H54 (cell line): ENCODE data around the gene PPIE.
"Not testable (repeated sequence)": the region's sequence is repeated elsewhere in the genome, so short reads cannot be mapped to it uniquely, and the experiment has no call there.

Source experiments
- DNase-seq: peaks from one replicate; pipeline ENCODE4 v3.0.0; 2011; ENCODE audit warnings: low spot score, mixed read lengths; ENCODE audit not compliant: insufficient read length
- FAIRE-seq: peaks from 3 replicates; lab custom pipeline; 2011; peaks lifted over from hg19 to GRCh38; lab: Jason Lieb, UNC
- POLR2A ChIP-seq: IDR thresholded peaks from 2 replicates; pipeline ENCODE4 v1.6.1; 2011; ENCODE audit warnings: low read depth, mild to moderate bottlenecking, low read length

The PPIE gene

DNA sequence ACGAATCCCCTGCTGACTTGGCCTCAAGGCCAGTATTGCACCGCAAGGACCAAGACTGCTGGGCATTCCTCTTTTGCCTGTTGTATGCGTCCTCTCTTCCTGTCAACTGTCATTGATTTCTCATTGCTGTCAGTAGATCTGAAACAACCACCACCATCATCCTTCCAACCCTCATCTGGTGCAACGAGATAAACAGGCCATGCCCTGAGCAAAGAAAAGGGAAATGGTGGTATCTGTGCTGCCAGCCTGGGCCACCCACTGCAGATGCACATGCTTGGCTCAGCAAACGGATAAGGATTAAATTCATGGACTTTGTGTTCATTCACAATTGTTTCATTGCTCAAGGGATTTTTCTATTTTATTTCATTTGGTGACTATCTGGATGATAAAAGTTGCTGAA is 18.8 kb downstream of the PPIE start:
- DNase-seq (no peak), FAIRE-seq (no peak)
- no peak for TF ChIP-seq POLR2A

DNA sequence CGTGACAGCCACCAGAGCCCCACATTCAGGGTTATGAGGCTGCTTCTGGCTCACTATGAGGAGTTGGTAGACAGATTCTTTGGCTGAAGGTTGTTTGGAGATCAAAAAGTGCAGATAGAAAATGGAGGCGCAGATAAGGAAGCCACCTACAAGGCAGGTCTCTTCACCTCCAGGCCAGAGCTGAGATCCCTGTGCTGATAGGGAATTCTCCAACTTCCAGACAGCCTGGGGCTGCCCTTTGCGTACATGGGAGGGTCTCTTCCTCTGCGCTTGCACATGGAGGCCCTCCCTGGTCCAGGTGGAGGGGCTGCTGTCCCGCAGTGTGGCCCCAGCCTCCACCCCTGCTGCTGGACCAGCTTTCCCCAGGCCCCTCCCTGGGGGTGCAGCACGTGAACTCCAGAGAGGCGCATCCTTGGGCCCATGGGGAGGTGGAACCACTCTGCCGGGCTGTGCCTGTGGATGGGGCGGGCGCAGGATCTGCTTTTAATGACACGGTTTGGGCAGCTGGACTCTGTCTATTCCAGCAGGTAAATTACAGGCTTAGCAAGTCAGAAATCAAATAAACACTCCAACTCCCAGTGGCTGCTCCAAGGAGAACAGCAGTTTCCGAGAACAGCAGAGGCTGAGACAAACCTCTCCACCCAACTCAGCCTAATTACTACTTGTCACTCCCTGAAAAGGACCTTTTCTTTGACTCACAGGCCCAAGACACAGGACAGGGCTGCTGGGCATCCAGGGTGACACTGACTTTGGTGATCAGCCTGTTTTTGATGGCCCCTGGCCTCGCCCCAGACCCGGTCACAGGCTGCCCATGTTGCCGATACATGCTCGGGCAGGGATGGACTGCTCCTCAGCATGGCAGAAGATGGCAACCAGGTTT is 20.1 kb downstream of the PPIE start:
- TF ChIP-seq POLR2A, result no peak
- no peak for DNase-seq
- no peak for FAIRE-seq

DNA sequence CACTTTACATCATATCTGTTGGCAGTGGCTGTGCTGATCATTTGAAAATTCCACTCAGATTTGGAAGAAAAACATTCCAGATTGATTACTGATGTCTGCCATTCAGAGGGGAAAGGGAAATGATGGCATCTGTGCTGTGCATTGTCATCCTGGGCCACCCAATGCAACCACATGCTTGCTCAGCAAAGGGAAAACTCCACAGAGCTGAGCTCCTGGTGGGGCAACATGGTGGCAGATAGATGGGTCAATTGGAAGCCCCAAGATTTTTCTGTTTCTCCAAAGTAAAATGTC is 20.7 kb downstream of the PPIE start:
- FAIRE-seq (no peak), DNase-seq (no peak)
- no peak for TF ChIP-seq POLR2A

DNA sequence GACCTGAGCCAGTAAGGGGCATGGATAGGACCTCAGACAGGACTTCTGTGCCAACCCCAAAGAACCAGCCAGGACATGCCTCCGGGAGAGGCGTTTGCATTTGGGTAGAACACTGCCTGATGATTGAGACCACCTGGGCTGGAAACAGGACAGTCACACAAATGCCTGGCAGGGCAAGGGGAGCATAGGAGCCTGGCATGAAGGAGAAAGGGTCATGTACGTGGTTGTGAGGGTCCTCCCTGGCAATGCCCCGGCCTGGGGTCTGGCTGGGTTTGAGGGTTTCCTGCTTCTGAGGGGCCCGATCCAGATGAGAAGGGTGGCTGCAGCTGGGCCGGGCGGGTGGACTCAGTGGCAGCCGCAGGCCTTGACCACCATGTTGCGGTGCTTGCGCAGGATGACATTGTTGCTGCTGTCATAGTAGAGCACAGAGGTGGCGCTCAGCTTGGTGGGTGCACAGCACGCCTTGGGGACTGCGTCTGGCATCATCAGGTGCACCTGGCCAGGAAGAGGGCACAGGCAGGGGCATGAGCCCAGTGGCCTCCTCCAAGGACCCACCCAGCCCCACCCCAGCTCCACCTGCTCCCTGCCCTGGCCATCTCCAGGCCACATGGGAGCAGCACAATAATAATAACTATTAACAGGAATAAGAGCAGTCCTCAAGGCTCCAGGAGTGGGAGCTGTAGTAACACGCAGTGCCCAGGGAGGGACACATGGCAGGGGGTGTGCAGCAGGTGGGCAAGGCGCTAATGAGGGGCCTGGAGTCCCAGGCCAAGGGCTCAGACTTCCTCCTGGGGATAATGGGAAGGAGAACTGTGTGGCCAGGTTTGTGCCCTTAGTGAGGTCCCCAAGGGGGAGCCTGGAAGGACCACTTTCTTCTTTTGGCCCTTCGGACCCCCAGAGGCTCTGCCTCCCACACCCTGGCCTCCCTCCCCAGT is 21.7 kb downstream of the PPIE start:
- DNase-seq (no peak), FAIRE-seq (no peak)
- no peak for TF ChIP-seq POLR2A

DNA sequence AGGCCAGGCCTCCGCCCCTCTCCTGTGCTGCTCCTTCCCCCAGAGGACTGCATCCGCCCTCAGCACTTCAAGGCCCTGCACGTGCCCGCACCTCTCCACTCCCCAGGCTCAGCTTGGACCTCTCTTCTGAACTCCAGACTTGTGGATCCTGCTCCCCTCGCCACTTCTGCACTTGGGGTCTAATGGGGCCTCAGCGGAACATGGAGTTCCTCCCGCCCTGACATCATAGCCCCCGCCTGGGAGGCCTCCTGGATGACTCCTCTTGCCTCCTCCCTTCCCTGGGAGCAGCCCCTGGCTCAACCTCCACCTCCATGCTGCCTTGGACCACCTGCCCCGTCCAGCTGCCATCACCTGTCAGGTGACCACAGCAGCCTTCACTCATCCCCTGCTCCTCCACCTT is 22.3 kb downstream of the PPIE start:
- FAIRE-seq, result no peak
- no peak for DNase-seq
- no peak for TF ChIP-seq POLR2A

DNA sequence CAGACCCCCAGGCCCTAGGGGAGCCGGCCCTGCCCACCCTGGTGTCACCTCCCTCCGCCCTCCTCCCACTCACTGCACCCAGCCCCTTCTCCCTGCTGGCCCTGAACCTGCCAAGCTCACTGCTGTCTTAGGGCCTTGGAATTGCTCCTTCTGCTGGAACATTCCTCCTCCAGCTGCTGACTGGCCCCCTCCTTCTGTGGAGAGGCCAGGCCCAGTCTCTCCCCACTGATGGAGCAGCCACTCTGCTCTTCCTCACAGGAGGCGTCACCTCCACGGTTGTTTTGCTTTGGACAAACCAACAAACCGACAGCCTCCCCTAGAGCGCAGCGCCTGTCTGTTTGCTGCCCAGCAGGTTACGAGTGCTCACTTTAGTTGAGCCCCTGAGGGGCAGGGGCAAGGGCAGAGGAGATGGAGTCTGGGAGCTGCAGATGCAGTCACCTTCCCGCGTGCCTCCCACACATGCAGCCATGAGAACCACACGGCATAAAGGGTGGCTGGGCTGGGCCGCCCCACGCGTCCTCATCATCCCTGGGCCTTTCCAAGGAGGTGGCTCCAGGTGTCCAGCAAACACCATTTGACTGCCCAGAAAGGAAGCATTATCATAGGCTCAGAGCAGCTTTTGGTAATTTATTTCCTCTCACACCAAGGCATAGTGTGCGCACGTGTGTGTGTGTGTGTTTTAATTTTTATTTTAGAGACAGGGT is 23.0 kb downstream of the PPIE start:
- no peak for TF ChIP-seq POLR2A
- no peak for FAIRE-seq
- no peak for DNase-seq

DNA sequence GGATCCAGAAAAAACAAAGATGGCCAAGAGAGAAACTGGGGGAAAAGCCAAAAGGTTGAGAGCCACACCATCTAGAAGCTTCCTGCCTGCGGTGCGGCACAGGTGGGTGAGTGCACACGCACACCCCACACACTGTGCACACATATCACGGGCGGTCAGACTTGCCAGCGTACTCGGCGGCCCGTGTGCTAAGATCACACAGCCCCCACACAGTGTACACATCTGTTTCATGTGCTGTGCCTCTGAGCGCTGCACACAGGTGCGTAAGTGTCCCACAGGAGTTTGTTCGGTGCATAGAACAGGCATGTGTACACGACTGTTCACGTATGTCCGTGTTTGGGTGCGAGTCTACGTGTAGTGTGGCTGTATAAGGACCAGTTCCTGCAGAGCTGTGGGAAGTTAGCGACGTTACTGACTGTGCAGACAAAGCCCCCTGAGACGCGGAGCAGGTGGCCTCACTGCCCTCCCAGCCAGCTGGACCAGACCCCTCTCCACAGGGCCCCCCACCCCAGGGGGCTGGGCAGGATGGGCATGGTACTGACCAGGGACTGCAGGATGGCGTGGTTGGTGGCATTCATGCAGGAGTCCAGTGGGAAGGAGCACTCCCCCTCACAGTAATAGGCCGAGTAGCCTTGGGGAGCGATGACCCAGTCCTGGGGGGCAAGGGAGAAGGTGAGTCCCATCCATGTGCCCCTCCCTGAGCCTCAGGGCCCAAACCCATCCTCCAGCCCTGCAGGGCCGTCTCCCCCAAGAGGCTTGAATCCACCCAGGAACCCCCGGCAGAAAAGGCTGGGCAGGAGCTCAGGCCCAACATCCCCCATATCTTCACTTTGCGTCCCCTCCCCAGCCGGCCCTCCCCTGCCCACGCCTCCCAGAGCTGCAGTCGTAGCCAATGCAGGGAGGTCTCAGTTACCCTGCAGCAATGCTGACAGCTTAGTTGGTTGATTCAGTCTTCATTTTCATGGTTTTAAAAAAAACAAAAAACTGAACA is 24.2 kb downstream of the PPIE start:
- FAIRE-seq (no peak), DNase-seq (no peak)
- TF ChIP-seq POLR2A, result no peak

DNA sequence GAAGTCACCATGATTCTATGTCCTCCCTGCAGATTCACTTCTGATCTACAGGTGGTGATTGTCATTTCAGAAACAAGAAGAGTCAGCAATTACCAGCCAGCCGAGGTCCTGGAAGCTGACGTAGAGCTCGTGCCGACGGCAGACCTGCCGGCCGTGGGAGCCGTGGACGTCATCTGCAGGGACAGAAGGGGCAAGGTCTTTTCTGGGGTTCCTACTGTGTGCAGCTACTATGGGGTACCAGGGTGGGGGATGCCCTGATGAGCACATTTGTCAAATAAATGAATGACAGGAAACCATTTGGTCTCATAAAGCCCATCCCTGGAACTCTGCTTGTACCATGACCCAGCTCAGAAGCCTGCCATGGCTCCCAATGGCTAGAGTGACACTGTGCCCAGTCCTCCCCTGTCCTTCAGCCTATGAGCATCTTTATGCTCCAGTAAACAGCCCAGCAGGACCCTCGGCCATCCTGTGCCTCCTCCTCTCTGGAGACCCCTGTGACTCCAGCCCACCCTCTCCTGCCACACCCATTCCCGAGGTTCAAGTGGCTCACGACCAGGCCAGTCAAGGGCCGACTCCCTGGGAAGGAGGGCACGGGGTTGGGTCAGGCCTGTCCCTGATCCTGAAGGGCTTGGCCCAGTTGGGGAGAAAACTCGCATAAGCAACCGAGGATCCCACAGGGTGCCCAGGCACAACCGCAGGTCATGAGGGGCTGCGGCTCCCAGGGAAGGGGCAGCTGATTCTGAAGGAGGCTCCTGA is 25.1 kb downstream of the PPIE start:
- not testable (repeated sequence) for FAIRE-seq, DNase-seq

DNA sequence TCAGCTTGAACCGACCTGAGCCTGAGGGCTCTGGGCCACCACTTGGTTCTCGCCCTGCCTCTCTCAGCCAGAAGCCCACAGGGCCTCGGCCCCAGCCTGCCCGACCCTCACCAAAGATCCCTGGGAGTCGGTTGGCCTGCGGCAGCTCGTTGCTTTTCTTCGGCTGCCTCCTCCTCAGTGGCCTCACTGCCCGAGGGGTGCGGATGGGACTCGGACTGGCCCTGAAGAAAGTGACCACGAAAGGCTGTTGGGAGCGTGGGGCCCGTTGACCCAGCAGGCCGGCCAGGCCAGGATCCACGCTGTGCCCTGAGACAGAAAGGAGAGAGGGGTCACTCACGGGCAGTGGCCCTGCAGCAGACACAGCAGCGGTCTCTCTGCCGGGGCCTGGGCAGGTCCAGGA is 25.8 kb downstream of the PPIE start:
- not testable (repeated sequence) for DNase-seq

DNA sequence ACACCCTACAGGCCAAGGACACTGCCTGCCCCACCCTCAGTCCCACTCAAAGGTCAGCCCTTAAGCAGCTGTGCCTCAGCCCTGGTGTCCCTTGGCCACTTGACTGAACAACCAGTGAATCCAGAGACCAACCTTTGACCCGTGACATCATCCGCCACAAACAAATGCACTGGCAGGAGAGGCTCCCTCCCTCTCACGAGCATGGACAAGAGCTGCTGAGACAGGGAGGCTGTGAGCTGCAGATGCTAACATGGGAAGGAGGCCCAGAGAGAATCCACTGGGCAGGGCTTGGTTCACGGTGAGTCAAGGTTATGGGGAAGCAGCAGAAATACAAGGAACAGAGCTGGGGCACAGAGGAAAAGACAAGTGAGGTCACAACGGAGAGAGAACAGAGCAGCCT is 27.8 kb downstream of the PPIE start:
- not testable (repeated sequence) for DNase-seq
- FAIRE-seq, result peak; percentile 71

More for the DNA sequence above, 25.8 kb downstream of the PPIE start:
- not testable (repeated sequence) for FAIRE-seq

DNA sequence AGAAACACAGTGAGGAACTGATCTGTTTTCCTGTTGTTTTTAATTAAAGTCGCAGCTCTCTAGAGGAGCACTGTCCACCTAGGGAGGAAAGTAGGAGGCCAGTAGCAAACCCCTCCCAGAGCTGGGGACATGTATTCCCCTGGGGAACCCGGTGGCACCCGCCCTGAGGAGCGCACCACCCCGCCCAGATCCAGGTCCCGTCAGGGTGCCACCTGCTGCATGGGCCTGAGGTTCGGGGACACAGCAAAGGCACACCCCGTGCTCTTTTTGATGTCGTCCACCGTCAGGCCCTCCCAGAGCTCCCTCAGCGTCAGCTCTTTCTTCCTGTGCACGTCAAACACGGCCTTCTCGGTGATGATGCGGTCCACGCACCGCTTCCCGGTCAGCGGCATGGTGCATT is 30.8 kb downstream of the PPIE start:
- not testable (repeated sequence) for DNase-seq, FAIRE-seq

DNA sequence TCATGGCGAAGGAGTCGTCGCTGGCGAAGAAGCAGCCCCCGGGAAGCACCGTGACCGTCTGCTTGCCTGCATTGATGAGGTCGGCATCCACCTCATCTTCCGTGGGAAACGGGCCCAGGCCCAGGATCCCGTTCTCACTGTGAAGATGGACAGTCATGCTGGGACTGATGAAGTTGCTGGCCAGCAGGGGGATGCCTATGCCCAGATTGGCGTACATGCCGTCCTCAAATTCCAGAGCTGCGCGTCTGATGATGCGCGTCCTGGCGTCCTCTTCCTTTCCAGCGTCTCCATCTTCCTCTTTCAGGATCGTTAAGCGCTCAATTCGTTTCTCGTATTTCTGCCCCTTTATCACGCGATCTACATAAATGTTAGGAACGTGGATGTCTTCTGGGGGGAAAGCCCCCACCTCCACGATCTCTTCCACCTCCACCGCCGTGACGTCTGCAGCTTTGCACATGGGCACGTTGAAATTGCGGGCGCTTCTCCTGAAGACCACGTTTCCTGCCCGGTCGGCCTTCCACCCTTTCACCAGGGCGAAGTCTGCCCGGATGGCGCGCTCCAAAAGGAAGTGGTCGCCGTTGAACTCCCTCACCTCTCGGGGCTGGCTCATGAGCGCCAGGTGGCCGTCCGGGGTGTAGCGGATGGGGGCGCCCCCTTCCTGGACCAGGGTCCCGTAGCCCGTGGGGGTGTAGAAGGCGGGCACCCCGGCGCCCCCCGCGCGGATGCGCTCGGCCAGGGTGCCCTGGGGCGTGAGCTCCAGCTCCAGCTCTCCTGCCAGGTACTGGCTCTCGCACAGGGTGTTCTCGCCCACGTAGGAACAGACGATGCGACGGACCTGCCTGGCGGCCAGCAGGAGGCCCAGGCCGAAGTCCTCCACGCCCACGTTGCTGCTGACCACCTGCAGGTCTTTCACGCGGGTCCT is 31.7 kb downstream of the PPIE start:
- DNase-seq, FAIRE-seq: not testable (repeated sequence)

DNA sequence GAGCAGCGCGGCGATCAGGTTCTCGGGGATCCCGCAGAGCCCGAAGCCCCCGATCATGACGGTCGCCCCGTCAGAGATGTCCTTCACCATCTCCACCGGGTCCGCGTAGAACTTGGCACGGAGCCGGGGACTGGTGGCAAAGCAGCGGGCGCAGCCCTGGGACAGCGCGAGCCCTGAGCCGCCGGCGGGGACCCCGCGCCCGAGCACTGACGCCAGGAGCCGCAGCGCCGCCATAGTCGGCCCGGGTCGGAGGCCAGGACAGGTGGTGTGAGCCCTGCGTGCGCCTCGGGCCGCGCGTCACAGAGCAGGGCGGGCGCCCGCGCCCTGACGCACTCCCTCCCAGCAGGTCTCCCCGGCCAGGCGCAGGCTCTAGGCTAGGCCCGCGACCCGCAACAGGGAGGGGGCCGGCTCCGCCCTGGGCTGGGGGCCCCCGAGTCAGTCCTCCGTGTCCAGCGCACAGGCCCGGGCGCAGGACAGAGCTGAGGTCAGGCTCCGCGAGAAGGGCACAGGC is 32.4 kb downstream of the PPIE start, which contains the start of gene OXCT2:
TSS of gene OXCT2 (minus strand) at position 327 of the 511 bp plus-strand sequence. CDS start at position 234, 93 bp downstream.
- DNase-seq, FAIRE-seq: not testable (repeated sequence)

DNA sequence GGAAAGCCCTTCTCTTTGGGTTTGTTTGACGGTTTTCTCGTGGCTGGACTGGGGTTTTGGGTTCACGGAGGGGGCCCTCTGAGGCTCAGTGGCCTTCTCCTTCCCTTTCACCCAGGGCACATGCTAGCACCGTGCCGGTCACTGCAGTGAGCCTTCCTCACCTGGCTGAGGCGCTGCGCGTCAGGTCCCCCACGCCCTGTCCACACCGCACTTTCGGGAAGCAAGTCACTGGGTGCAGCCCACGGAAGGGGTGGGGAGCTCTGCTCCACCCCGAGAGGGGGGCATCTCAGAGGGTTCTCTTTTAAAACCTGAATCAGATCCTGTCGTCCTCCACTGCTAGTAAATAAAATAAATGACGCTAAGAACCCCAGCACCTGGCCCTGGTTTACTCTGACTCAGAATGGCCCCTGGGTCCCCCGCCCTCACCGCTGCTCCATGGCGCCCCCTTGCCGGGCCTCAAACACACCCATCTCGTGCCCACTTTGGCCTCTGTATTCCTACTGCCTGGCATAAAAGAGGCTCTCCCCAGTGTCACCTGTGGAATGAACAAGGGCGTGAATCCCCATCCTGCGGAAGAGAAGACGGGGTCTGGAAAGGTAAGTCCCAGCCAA is 34.8 kb downstream of the PPIE start:
- FAIRE-seq, DNase-seq: not testable (repeated sequence)

DNA sequence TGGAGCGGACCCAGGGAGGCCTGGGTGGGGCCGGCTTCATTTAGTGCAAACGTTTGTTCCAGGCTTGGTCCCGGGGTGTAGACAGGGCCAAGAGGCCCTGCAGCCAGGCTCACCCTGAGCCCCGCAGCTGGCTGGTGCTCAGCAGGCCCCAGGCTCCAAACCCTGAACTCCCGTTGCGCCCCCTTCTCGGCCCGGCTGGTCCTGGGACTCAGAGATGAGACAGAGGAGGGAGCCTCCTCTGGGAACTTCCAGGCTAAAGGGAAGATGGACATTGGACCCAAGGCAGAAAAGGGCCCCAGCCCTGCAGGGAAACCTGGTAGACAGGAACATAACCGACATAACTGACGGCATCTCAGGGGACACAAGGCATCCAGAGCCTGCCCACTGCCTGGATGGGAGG is 36.5 kb downstream of the PPIE start:
- not testable (repeated sequence) for FAIRE-seq, DNase-seq
